PC-3 (cell line): ENCODE results near the gene ULBP1.

Experiments used
- EZH2 ChIP-seq: fragments of 300-600 bp; sonication (generic); IDR thresholded peaks from one replicate; pipeline ENCODE4 v1.6.1; 2017; ENCODE audit warnings: antibody characterized with exemption, mild to moderate bottlenecking, low read length; ENCODE audit not compliant: unreplicated experiment
- EZH2phosphoT487 ChIP-seq: fragments of 300-600 bp; sonication (generic); IDR thresholded peaks from 2 replicates; pipeline ENCODE4 v1.6.1; 2018; ENCODE audit warnings: mild to moderate bottlenecking, antibody characterized with exemption, low read length, borderline replicate concordance
- TF ChIP-seq, protein P1 (sequence below): fragments of 300-600 bp; sonication (generic); conservative IDR thresholded peaks from 2 replicates; pipeline ENCODE4 v1.5.1; 2017; ENCODE audit warnings: antibody characterized with exemption, low read depth, mild to moderate bottlenecking, low read length

- TF ChIP-seq, protein P1, sequence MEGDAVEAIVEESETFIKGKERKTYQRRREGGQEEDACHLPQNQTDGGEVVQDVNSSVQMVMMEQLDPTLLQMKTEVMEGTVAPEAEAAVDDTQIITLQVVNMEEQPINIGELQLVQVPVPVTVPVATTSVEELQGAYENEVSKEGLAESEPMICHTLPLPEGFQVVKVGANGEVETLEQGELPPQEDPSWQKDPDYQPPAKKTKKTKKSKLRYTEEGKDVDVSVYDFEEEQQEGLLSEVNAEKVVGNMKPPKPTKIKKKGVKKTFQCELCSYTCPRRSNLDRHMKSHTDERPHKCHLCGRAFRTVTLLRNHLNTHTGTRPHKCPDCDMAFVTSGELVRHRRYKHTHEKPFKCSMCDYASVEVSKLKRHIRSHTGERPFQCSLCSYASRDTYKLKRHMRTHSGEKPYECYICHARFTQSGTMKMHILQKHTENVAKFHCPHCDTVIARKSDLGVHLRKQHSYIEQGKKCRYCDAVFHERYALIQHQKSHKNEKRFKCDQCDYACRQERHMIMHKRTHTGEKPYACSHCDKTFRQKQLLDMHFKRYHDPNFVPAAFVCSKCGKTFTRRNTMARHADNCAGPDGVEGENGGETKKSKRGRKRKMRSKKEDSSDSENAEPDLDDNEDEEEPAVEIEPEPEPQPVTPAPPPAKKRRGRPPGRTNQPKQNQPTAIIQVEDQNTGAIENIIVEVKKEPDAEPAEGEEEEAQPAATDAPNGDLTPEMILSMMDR = no peak
- TF ChIP-seq EZH2 (no peak), EZH2phosphoT487 (no peak)
Observed at GRCh38 chr6:149977221-149977620, 13.5 kb downstream of the ULBP1 start.
